Activated CD8-positive, alpha-beta T cell treated with anti-CD3 and anti-CD28 coated beads for 36 hours (primary cell): Measurements from ENCODE around the gene VPS11. TPM values are rescaled to one million over a fixed set of nuclear protein-coding genes. Genes with fewer than 3 reads are reported as not detected.
A peak's percentile ranks its signal among the peaks of the same experiment; 100 is the strongest.

Source experiments
- ATAC-seq: fragments of 200-7000 bp; cut with Tn5 transposase; one replicate; pipeline ENCODE4 v1.10.0; 2021; ENCODE audit warnings: mild to moderate bottlenecking, moderate library complexity
- CTCF ChIA-PET: fragments of 350-600 bp; sonication (Branson Sonifier 250); formaldehyde crosslinking; loops from one replicate; lab custom pipeline; 2021; ENCODE audit warnings: antibody characterized with exemption; lab: Charles Lee
- POLR2A ChIA-PET: fragments of 350-600 bp; sonication (Branson Sonifier 250); formaldehyde crosslinking; loops from one replicate; lab custom pipeline; 2021; ENCODE audit warnings: antibody characterized with exemption; lab: Charles Lee
- DNase-seq: peaks from one replicate; pipeline ENCODE4 v3.0.0-alpha.2; 2020
- H3K27ac Mint-ChIP-seq: one replicate; pipeline ENCODE4 v1.8.0; 2021; ENCODE audit warnings: mild to moderate bottlenecking, mixed read lengths
- H3K27me3 Mint-ChIP-seq: one replicate; pipeline ENCODE4 v1.8.0; 2021; ENCODE audit warnings: mixed read lengths
- H3K36me3 Mint-ChIP-seq: one replicate; pipeline ENCODE4 v1.8.0; 2021; ENCODE audit warnings: low read depth, mixed read lengths
- H3K4me1 Mint-ChIP-seq: one replicate; pipeline ENCODE4 v1.8.0; 2021; ENCODE audit warnings: low read depth, mixed read lengths
- H3K4me3 Mint-ChIP-seq: one replicate; pipeline ENCODE4 v1.8.0; 2021; ENCODE audit warnings: mild to moderate bottlenecking, moderate library complexity, mixed read lengths
- H3K9me3 Mint-ChIP-seq: one replicate; pipeline ENCODE4 v1.8.0; 2021; ENCODE audit warnings: mixed read lengths
- CTCF ChIP-seq: fragments of 200-600 bp; IDR thresholded peaks from one replicate; pipeline ENCODE4 v1.8.0; 2022; ENCODE audit warnings: antibody characterized with exemption, mild to moderate bottlenecking
- intact Hi-C: fragments of 100-400 bp; cut with micrococcal nuclease; formaldehyde crosslinking; loops from one replicate; pipeline ENCODE4 v1.10.0; 2022
- total RNA-seq, 2 experiments: library from RNA; stranded (reverse); gene quantifications; one replicate each; pipeline ENCODE4 v1.2.3, GENCODE V29; 2021

VPS11 gene
- total RNA-seq, 2 experiments from 2014 or later = 17.1 to 17.2 TPM

- no peak for ATAC-seq
- Mint-ChIP-seq H3K4me1 (peaks cover 33% of the 10 kb centered on the region), H3K36me3 (peaks cover 45% of the 10 kb centered on the region), H3K27me3 (no peaks in the 10 kb centered on the region), H3K9me3 (no peaks in the 10 kb centered on the region), H3K4me3 (no peak overlapping the region), H3K27ac (peak overlapping the region; percentile 96)
- intact Hi-C loops = no loop called here
- ChIA-PET CTCF (interaction anchor here (1.9 kb wide), 1 partner anchor 82 kb away, joined by 7 read pairs; no protein-coding TSS in a partner anchor), POLR2A (interaction anchor here (0.8 to 2.9 kb wide), 2 partner anchors 8 to 66 kb away, joined by 3 to 19 read pairs; partner anchors contain the start of gene C2CD2L)
- TF ChIP-seq CTCF = no peak
- no peak for DNase-seq
Measured at GRCh38 chr11:119114351-119114750, 46.7 kb downstream of the VPS11 start.

- H3K27ac Mint-ChIP-seq = peak overlapping the region; percentile 96
- peaks cover 28% of the 10 kb centered on the region for H3K4me1 Mint-ChIP-seq
- no peaks in the 10 kb centered on the region for H3K9me3 Mint-ChIP-seq
- POLR2A ChIA-PET = interaction anchor here (0.9 to 2.9 kb wide), 9 partner anchors 10 to 222 kb away, joined by 3 to 19 read pairs (median 4); partner anchors contain the start of genes C2CD2L, HMBS and TRAPPC4
- ATAC-seq = peak; percentile 71
- peak; percentile 52 for DNase-seq
- H3K36me3 Mint-ChIP-seq = peaks cover 43% of the 10 kb centered on the region
- intact Hi-C loops = no loop called here
- CTCF ChIA-PET = interaction anchor here (0.8 to 1.9 kb wide), 4 partner anchors 9 to 207 kb away, joined by 3 to 7 read pairs (median 4); partner anchors contain the start of gene C2CD2L
- TF ChIP-seq CTCF = no peak
- H3K27me3 Mint-ChIP-seq = no peaks in the 10 kb centered on the region
- H3K4me3 Mint-ChIP-seq = peak overlapping the region; percentile 73
Measured at GRCh38 chr11:119115484-119116234, 48.0 kb downstream of the VPS11 start.

GRCh38 chr11:119116235-119116594 lies 48.6 kb downstream of the VPS11 start:
- CTCF ChIA-PET = interaction anchor here (0.8 kb wide), 1 partner anchor 207 kb away, joined by 3 read pairs; no protein-coding TSS in a partner anchor
- Mint-ChIP-seq H3K4me3 (peak overlapping the region; percentile 73), H3K4me1 (peaks cover 31% of the 10 kb centered on the region), H3K27me3 (no peaks in the 10 kb centered on the region), H3K27ac (peak overlapping the region; percentile 96), H3K9me3 (no peaks in the 10 kb centered on the region), H3K36me3 (peaks cover 41% of the 10 kb centered on the region)
- TF ChIP-seq CTCF = no peak
- POLR2A ChIA-PET = interaction anchor here (0.6 to 2.9 kb wide), 9 partner anchors 10 to 119 kb away, joined by 3 to 19 read pairs (median 3); partner anchors contain the start of genes C2CD2L, CENATAC and TRAPPC4
- ATAC-seq = no peak
- intact Hi-C loops = no loop called here
- no peak for DNase-seq

GRCh38 chr11:119116601-119117000 lies 49.0 kb downstream of the VPS11 start:
- Mint-ChIP-seq H3K27ac (peak overlapping the region; percentile 61), H3K9me3 (no peaks in the 10 kb centered on the region), H3K4me1 (peaks cover 31% of the 10 kb centered on the region), H3K27me3 (no peaks in the 10 kb centered on the region), H3K4me3 (peak overlapping the region; percentile 73), H3K36me3 (peaks cover 40% of the 10 kb centered on the region)
- ATAC-seq (no peak), DNase-seq (no peak)
- intact Hi-C loops = no loop called here
- ChIA-PET POLR2A (interaction anchor here (0.6 to 2.9 kb wide), 7 partner anchors 10 to 119 kb away, joined by 3 to 19 read pairs (median 3); partner anchors contain the start of genes C2CD2L, CENATAC and TRAPPC4), CTCF (no interaction called here)
- no peak for TF ChIP-seq CTCF
